Activated T-helper 17 cell treated with anti-CD3 and anti-CD28 coated beads, Interleukin-2, amount 50 U/mL, for 72 hours (primary cell): Measurements from ENCODE around the gene COL4A6. TPM values are rescaled to one million over a fixed set of nuclear protein-coding genes. Genes with fewer than 3 reads are reported as not detected.

Experiments used
- ATAC-seq: fragments of 150-1000 bp; cut with Tn5 transposase; replicated peaks from 2 replicates; pipeline ENCODE4 v1.10.0; 2021; ENCODE audit warnings: mild to moderate bottlenecking, moderate library complexity
- H3K27ac Mint-ChIP-seq: one replicate; pipeline ENCODE4 v1.8.0; 2022; ENCODE audit warnings: mixed read lengths
- H3K27me3 Mint-ChIP-seq: one replicate; pipeline ENCODE4 v1.8.0; 2022; ENCODE audit warnings: mixed read lengths
- H3K36me3 Mint-ChIP-seq: one replicate; pipeline ENCODE4 v1.8.0; 2022; ENCODE audit warnings: low read depth, mild to moderate bottlenecking, mixed read lengths
- H3K4me1 Mint-ChIP-seq: one replicate; pipeline ENCODE4 v1.8.0; 2022; ENCODE audit warnings: mixed read lengths
- H3K4me3 Mint-ChIP-seq: one replicate; pipeline ENCODE4 v1.8.0; 2022; ENCODE audit warnings: mild to moderate bottlenecking, mixed read lengths
- H3K9me3 Mint-ChIP-seq: one replicate; pipeline ENCODE4 v1.8.0; 2022; ENCODE audit warnings: mixed read lengths
- total RNA-seq, 2 donors: library from RNA; stranded (reverse); gene quantifications; one replicate each; pipeline ENCODE4 v1.2.3, GENCODE V29; 2022

COL4A6 gene
- total RNA-seq, 2 donors from 2014 or later: not detected

DNA sequence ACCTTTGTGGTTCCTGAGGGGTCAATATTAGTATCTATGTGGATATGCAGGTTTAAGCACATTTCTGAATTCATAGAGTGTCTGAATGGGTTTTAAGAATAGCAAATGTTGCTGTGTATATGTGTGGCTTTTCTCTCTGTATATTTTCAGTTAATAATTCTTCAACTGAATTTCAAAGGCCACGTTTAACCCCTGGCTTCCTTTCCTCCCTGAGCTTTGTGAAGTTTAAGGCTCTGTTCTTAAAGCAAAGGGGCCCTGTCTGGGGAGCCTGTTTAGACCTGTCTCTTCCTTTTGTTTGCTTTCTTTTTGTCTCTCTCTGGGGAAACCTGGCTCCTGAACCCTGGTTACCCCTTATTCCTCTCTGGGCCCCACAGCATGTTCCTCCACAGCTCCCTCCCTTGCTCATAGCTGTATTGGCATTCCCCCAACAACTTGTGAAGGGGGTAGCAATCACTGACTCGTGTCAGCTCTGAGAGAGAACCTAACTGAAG, 139.1 kb downstream of the COL4A6 start:
- Mint-ChIP-seq H3K9me3 (no peaks in the 10 kb centered on the region), H3K4me3 (no peak overlapping the region), H3K36me3 (no peaks in the 10 kb centered on the region), H3K4me1 (no peaks in the 10 kb centered on the region), H3K27me3 (no peaks in the 10 kb centered on the region), H3K27ac (no peak overlapping the region)
- ATAC-seq: no peak

DNA sequence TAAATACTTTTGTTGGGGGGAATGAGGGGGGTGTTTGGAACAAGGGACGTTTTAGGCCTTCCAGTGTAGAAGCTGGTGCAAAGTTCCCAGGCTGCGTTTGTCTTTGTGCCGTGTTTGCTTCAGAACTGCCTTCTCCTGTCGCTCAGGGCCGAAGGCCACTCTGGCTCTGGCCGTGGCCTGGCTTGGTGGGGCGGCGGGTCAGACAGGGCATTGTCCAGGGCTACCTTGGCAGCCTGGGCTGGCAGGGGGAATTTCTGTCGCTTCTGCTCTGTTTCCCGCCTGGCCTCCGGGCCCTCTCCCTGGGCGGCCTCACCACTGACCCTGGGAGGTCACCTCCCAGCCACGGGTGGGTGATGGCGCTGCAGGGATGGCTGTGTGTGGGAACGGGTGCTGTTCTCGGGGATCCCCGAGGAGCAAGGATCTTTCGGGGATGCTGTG, 140.0 kb downstream of the COL4A6 start:
- Mint-ChIP-seq H3K4me1 (no peaks in the 10 kb centered on the region), H3K27ac (no peak overlapping the region), H3K4me3 (no peak overlapping the region), H3K27me3 (no peaks in the 10 kb centered on the region), H3K36me3 (no peaks in the 10 kb centered on the region), H3K9me3 (no peaks in the 10 kb centered on the region)
- ATAC-seq: no peak

DNA sequence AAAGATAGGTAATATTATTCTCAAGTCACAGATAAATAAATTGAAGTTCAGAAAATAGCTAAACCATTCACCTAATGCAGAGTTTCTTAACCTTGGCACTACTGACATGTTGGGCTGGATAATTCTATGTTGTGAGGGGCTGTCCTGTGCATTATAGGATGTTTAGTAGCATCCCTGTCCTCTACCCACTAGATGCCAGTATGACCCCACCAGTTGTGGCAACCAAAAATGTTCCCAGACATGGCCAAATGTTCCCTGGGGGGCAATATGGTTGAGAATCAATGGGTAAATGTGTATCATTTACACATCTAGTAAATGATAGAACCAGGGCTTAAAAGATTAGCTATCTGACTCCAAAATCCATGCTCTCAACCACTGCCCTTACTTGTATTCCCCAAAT, 140.9 kb downstream of the COL4A6 start:
- Mint-ChIP-seq H3K4me1 (no peaks in the 10 kb centered on the region), H3K4me3 (no peak overlapping the region), H3K27me3 (no peaks in the 10 kb centered on the region), H3K27ac (no peak overlapping the region), H3K36me3 (no peaks in the 10 kb centered on the region), H3K9me3 (no peaks in the 10 kb centered on the region)
- ATAC-seq: no peak

DNA sequence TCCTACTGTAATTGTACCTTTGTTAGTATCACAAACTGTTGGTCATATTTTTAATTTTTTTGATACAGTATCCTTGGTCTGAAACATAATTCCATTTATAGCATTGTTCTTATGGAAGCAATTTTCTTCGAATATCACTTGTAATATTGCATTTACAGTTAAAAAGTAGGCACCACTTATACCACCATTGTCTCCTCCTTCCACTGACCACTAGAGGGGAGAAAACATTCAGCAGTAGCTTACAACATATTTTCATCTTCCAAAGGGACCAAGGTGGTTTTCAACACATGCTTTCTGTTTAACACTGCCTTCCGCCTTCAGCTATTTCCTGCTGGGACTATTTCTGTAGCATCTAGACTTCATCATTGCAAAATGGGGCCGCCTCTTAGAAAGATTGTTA, 146.2 kb downstream of the COL4A6 start:
- ATAC-seq: no peak
- H3K27me3 Mint-ChIP-seq: peaks cover 4% of the 10 kb centered on the region
- no peak overlapping the region for H3K27ac Mint-ChIP-seq
- no peaks in the 10 kb centered on the region for H3K4me1 Mint-ChIP-seq
- H3K9me3 Mint-ChIP-seq: no peaks in the 10 kb centered on the region
- no peak overlapping the region for H3K4me3 Mint-ChIP-seq
- no peaks in the 10 kb centered on the region for H3K36me3 Mint-ChIP-seq

DNA sequence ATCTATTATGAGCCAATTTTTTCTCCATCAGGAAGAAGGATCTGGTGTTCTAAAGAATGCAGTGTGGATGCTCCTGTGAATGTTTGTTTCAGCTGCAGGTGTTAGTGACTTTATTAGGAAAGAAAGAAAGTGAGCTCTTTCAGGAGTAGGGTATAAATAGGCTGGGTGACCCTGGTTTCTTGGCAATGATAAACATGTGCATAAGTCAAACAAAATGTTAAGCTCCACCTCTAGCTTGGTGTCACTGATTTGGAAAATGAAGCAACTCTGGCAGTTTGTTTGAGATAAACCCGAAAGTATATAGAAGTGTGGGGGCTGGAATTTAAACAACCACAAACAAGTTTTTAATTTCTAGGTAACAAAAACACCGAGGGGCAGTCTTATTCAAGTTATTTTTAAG, 152.3 kb downstream of the COL4A6 start:
- no peak for ATAC-seq
- Mint-ChIP-seq H3K4me1 (no peaks in the 10 kb centered on the region), H3K27ac (no peak overlapping the region), H3K27me3 (peaks cover 4% of the 10 kb centered on the region), H3K36me3 (no peaks in the 10 kb centered on the region), H3K9me3 (no peaks in the 10 kb centered on the region), H3K4me3 (no peak overlapping the region)

DNA sequence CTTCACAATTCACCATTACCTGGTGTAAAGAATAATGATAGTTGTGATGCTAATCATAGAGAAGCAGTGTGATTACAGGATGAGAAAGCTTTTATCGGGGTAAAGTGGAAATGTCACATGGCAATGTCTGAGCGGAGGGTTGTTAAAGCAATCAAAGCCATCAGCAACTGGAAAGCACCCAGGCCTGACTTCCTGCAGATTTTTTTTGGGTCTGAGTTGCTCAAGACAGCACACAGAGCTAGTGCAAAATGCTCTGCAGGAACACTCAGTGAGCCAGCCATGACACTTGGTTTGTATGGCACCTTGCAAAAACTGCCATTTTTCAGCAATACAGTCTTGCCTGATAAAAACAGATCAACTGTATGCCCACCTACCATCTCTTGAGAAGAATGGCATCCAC, 152.9 kb downstream of the COL4A6 start:
- no peaks in the 10 kb centered on the region for H3K9me3 Mint-ChIP-seq
- no peak overlapping the region for H3K27ac Mint-ChIP-seq
- H3K27me3 Mint-ChIP-seq: peaks cover 4% of the 10 kb centered on the region
- ATAC-seq: no peak
- H3K4me3 Mint-ChIP-seq: no peak overlapping the region
- H3K36me3 Mint-ChIP-seq: no peaks in the 10 kb centered on the region
- H3K4me1 Mint-ChIP-seq: no peaks in the 10 kb centered on the region

DNA sequence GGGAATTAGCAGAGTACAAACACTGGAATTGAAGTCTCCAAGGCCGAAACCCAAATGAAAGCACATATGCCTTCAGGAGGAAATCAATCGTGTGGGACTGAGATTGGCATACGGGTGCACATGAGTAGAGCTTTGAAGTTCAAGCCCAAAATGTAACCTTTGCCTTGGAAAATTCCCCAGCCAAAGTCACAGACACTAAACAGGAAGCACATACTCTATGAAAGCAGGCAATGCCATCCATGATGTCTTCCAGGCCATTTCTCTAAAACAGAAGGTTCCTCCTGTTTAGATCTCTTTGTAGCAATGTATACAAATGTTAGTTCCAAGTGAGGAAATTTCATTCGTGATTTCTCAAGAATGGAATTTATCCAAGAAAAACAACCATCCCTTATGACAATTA, 162.5 kb downstream of the COL4A6 start:
- ATAC-seq: no peak
- Mint-ChIP-seq H3K36me3 (no peaks in the 10 kb centered on the region), H3K27me3 (no peaks in the 10 kb centered on the region)

DNA sequence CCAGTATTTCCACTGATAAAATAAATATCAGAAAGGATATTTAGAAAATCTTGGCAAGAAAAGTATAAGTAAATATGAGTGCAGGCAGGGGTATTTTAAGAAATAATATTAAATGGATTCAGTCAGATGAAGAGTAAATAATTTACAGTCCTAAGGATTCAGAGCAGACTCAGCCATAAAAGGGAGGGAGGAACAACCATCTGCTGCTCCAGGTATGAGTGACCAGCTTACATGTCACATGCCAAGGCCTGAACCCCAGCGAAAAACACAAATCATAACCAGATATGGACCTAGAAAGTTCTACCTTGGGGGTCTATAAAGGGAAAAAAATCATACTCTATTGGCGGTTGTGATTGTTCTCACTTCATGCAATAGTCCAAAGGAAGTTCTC, 166.8 kb downstream of the COL4A6 start:
- no peaks in the 10 kb centered on the region for H3K4me1 Mint-ChIP-seq
- H3K27me3 Mint-ChIP-seq: no peaks in the 10 kb centered on the region
- no peaks in the 10 kb centered on the region for H3K36me3 Mint-ChIP-seq
- no peaks in the 10 kb centered on the region for H3K9me3 Mint-ChIP-seq
- no peak for ATAC-seq
- no peak overlapping the region for H3K27ac Mint-ChIP-seq
- H3K4me3 Mint-ChIP-seq: no peak overlapping the region

More for the DNA sequence above, 162.5 kb downstream of the COL4A6 start:
- no peak overlapping the region for H3K27ac Mint-ChIP-seq
- H3K9me3 Mint-ChIP-seq: no peaks in the 10 kb centered on the region
- no peaks in the 10 kb centered on the region for H3K4me1 Mint-ChIP-seq
- H3K4me3 Mint-ChIP-seq: no peak overlapping the region

DNA sequence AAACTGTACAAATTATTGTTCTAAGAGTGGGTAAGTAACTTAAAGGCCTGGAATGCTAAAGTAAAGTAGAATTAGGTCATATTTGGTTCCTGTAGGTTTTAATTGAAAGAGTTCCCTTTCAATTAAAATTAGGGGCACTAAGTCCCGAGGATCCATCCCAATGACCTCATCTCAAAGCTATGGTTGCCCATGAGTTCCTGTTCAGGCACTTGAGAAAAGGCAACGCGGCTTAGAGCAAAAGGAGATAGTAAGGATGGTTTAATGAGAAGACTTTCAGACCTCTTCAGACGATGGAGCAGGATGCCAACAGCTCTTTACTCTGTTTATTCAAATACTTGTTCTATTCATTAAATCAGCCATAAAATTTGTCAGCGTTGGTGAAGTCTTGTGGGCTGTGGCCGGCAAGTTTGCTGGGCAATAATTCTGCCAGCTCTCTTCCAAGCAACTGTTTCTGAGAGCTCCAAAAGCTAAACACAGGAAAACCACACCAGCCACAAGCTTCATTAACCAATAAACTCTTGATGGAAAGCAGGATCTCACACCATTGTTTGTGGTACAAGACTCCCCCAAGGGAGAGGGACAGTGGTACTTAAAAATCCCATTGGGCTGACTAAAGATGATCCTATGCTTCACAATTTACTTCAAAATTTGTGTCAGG, 167.4 kb downstream of the COL4A6 start:
- Mint-ChIP-seq H3K36me3 (no peaks in the 10 kb centered on the region), H3K9me3 (no peaks in the 10 kb centered on the region), H3K4me1 (no peaks in the 10 kb centered on the region), H3K27ac (no peak overlapping the region), H3K27me3 (peaks cover 1% of the 10 kb centered on the region), H3K4me3 (no peak overlapping the region)
- ATAC-seq: no peak

DNA sequence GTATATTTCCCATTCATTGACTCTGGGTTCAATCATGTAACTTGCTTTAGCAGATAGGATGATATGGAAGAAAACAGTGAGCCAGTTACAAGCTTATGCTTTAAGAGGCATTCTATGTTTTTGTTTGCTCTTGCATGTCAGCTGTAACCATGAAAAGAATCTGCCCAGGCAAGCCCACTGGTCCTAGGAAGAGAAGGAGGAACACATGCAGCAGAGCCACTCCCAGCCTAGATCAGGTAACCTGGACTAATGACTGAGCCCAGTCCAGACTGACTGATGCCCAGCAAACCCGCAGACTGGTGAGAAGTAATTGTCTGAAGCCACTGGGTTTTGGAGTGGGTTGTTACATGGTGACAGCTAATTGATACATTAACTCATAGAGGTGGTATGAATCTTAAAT, 167.9 kb downstream of the COL4A6 start:
- Mint-ChIP-seq H3K36me3 (no peaks in the 10 kb centered on the region), H3K27me3 (peaks cover 5% of the 10 kb centered on the region), H3K27ac (no peak overlapping the region), H3K4me1 (no peaks in the 10 kb centered on the region), H3K9me3 (no peaks in the 10 kb centered on the region), H3K4me3 (no peak overlapping the region)
- ATAC-seq: no peak

DNA sequence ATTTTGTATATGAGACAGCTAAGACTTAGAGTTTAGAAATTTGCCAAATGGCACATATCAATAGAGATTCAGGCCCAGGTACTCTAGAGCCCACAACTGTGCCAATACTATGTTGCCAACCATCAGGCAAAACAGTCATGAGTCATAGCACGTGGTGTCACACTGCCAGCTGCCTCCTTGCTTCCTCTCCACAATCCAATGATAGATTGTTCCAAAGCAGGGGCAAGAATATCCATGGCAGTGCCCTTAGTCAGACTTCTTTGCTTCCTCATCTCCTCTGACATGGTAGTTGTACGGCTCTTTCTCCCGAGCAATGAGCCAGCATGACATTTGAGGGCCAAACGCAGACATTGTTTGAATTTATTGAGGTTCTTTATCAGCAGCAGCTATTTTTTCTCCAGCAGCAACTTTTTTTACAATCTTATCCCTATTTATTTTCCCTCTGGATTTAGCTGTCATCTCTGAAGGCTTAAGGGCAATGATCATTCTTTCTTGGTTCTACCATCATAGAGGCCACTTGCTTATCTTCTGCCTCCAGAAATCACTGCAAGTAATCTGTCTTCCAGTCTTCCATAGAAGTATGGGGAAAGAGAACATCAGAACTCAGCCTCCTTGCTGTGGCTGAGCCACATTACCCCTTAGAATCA, 169.7 kb downstream of the COL4A6 start:
- Mint-ChIP-seq H3K27me3 (peaks cover 5% of the 10 kb centered on the region), H3K4me3 (no peak overlapping the region), H3K36me3 (no peaks in the 10 kb centered on the region), H3K9me3 (no peaks in the 10 kb centered on the region), H3K4me1 (no peaks in the 10 kb centered on the region), H3K27ac (no peak overlapping the region)
- no peak for ATAC-seq

DNA sequence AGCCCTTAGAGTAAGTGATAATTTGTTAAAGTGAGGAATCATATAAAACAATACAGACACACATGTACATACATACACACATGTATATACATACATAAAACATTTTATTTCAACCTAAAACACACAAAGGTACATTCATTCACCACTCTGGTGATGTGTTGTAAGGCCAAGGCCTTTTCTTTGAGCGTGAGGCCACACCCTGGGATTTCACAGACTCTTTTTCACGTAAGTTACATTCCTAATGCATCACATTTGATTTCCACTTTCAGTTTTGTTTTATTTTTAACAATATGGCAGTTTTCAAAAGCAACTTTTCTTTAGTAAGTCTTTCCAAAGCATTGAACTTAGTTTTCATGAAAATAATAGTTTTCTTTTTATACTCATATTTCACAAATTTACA, 170.7 kb downstream of the COL4A6 start:
- no peak overlapping the region for H3K4me3 Mint-ChIP-seq
- H3K36me3 Mint-ChIP-seq: no peaks in the 10 kb centered on the region
- no peaks in the 10 kb centered on the region for H3K4me1 Mint-ChIP-seq
- ATAC-seq: no peak
- H3K27me3 Mint-ChIP-seq: peaks cover 5% of the 10 kb centered on the region
- no peak overlapping the region for H3K27ac Mint-ChIP-seq
- H3K9me3 Mint-ChIP-seq: no peaks in the 10 kb centered on the region

DNA sequence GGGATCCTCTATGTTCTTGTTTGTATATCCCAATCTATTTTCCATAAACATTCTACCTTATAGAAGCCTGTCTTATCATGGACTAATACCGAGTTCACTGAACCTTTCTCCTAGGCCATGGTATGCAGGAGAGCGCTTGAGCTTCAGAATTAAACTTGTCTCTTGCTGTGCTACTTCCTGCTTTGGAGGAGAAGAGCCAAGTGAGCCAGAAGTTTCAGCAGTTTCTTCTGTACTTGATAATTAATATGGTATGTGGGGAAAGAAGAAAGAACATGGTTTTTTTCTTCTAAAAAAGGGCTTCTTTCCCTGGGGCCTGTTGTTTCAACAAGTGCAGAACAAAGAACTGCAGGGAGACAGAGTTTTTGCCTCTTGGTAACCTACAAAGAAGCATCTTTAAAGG, 173.8 kb downstream of the COL4A6 start:
- no peak overlapping the region for H3K4me3 Mint-ChIP-seq
- no peaks in the 10 kb centered on the region for H3K9me3 Mint-ChIP-seq
- ATAC-seq: no peak
- H3K27me3 Mint-ChIP-seq: peaks cover 5% of the 10 kb centered on the region
- H3K4me1 Mint-ChIP-seq: no peaks in the 10 kb centered on the region
- H3K36me3 Mint-ChIP-seq: no peaks in the 10 kb centered on the region
- H3K27ac Mint-ChIP-seq: no peak overlapping the region

DNA sequence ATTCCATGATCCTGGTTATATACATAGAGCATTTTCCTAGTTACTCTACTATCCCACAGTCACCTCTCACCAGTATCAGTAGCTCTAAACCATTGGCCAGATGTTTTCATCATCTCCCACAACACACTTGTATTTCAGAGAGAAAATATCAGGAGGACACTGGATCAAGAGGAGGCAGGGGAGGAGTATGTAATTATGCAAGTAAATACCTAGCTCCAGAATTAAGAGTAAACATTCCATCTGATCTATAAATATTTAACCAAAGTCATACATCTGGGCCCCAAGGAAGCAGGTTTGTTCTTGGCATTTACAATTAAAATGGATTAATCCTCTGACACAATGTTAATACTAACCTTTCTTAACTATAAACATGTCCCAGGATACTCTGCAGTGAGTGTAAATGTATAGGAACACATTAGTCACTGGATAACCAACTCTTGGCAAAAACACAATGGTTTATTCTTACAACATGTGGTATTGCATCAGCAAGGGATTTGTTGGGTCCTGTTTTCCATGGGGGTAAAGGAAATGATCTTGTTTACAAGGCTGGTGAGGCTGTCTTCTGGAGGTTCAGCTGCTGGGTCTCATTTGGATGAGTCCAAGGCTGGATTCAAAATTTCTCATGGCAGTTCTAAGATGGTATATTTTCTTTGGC, 176.5 kb downstream of the COL4A6 start:
- Mint-ChIP-seq H3K36me3 (no peaks in the 10 kb centered on the region), H3K9me3 (no peaks in the 10 kb centered on the region), H3K4me3 (no peak overlapping the region), H3K27ac (no peak overlapping the region), H3K27me3 (peaks cover 13% of the 10 kb centered on the region), H3K4me1 (no peaks in the 10 kb centered on the region)
- ATAC-seq: no peak

DNA sequence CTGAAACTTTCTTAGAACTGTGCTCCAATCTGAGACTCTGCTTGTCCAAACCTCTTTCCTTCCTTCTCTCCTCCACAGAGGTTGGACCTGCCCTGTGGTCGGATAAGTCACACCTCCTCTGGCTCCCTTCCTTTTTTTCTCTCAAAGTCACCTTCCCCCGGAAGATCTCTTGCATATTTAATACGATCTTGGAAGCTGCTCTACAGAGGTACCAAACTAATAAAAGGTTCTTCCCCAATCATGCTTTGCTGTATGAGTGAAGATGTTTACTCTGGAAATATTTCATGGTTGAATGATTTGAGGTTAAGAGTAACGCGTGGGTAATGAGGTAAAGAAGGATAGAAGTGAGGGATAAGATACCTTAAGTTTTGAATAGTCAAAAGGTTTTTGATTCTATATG, 180.7 kb downstream of the COL4A6 start:
- Mint-ChIP-seq H3K27me3 (peaks cover 13% of the 10 kb centered on the region), H3K36me3 (no peaks in the 10 kb centered on the region)
- no peak for ATAC-seq

More for the DNA sequence above, 180.7 kb downstream of the COL4A6 start:
- Mint-ChIP-seq H3K4me1 (no peaks in the 10 kb centered on the region), H3K4me3 (no peak overlapping the region), H3K27ac (no peak overlapping the region), H3K9me3 (no peaks in the 10 kb centered on the region)
